ENCODE data around the gene ZBTB7C.

The ZBTB7C gene

GRCh38 chr18:48093104-48093503 is 316.1 kb downstream of the ZBTB7C start:
- CTCF ChIA-PET: no interaction called here
- no peak for DNase-seq (ENCODE audit: extremely low spot score)
- TF ChIP-seq PKNOX1 (IDR thresholded peaks at IDR 0.05) (no peak), SP1 (IDR thresholded peaks at IDR 0.05) (no peak), FOXM1 (IDR thresholded peaks at IDR 0.05; ENCODE audit: borderline replicate concordance) (no peak), SUZ12 (IDR thresholded peaks at IDR 0.05) (no peak), BHLHE40 (IDR thresholded peaks at IDR 0.05; ENCODE audit: borderline replicate concordance) (no peak), HDGF (IDR thresholded peaks at IDR 0.05; ENCODE audit: borderline replicate concordance) (no peak), L3MBTL2 (conservative IDR thresholded peaks at IDR 0.05) (no peak), FOXK2 (IDR thresholded peaks at IDR 0.05) (no peak), FOXA1 (IDR thresholded peaks at IDR 0.05) (no peak), NFRKB (IDR thresholded peaks at IDR 0.05) (no peak), ELF4 (IDR thresholded peaks at IDR 0.05) (no peak), ZNF384 (IDR thresholded peaks at IDR 0.05) (no peak), TARDBP (IDR thresholded peaks at IDR 0.05) (no peak), LEF1 (IDR thresholded peaks at IDR 0.05; ENCODE audit: borderline replicate concordance) (no peak), CTBP1 (IDR thresholded peaks at IDR 0.05; ENCODE audit: borderline replicate concordance) (no peak), ARNT (IDR thresholded peaks at IDR 0.05) (no peak)
- POLR2A ChIA-PET: no interaction called here

GRCh38 chr18:48091869-48092497 is 317.2 kb downstream of the ZBTB7C start:
- no peak for DNase-seq (ENCODE audit: extremely low spot score)
- POLR2A ChIA-PET: no interaction called here
- CTCF ChIA-PET: no interaction called here
- no peak for TF ChIP-seq ELF4 (IDR thresholded peaks at IDR 0.05)
- no peak for TF ChIP-seq PKNOX1 (IDR thresholded peaks at IDR 0.05)
- TF ChIP-seq ARNT (IDR thresholded peaks at IDR 0.05): no peak
- no peak for TF ChIP-seq TARDBP (IDR thresholded peaks at IDR 0.05)
- TF ChIP-seq HDGF (IDR thresholded peaks at IDR 0.05; ENCODE audit: borderline replicate concordance): no peak
- no peak for TF ChIP-seq NFRKB (IDR thresholded peaks at IDR 0.05)
- no peak for TF ChIP-seq FOXM1 (IDR thresholded peaks at IDR 0.05; ENCODE audit: borderline replicate concordance)
- no peak for TF ChIP-seq SUZ12 (IDR thresholded peaks at IDR 0.05)
- TF ChIP-seq SP1 (IDR thresholded peaks at IDR 0.05): no peak
- no peak for TF ChIP-seq ZNF384 (IDR thresholded peaks at IDR 0.05)
- no peak for TF ChIP-seq FOXA1 (IDR thresholded peaks at IDR 0.05)
- TF ChIP-seq FOXK2 (IDR thresholded peaks at IDR 0.05): no peak
- TF ChIP-seq CTBP1 (IDR thresholded peaks at IDR 0.05; ENCODE audit: borderline replicate concordance): no peak

- no peak for DNase-seq (ENCODE audit: extremely low spot score)
- ChIA-PET POLR2A (no interaction called here), CTCF (no interaction called here)
- TF ChIP-seq CTBP1 (IDR thresholded peaks at IDR 0.05; ENCODE audit: borderline replicate concordance): no peak
- TF ChIP-seq SP1 (IDR thresholded peaks at IDR 0.05): no peak
Observed at GRCh38 chr18:48090702-48091101, 318.5 kb downstream of the ZBTB7C start.

GRCh38 chr18:48090021-48090420 is 319.2 kb downstream of the ZBTB7C start:
- TF ChIP-seq ZNF384 (IDR thresholded peaks at IDR 0.05): no peak
- TF ChIP-seq CTBP1 (IDR thresholded peaks at IDR 0.05; ENCODE audit: borderline replicate concordance): no peak
- no peak for TF ChIP-seq FOXA1 (IDR thresholded peaks at IDR 0.05)
- no peak for TF ChIP-seq BHLHE40 (IDR thresholded peaks at IDR 0.05; ENCODE audit: borderline replicate concordance)
- TF ChIP-seq FOXM1 (IDR thresholded peaks at IDR 0.05; ENCODE audit: borderline replicate concordance): no peak
- no peak for TF ChIP-seq NFRKB (IDR thresholded peaks at IDR 0.05)
- no peak for TF ChIP-seq TARDBP (IDR thresholded peaks at IDR 0.05)
- no peak for TF ChIP-seq SP1 (IDR thresholded peaks at IDR 0.05)
- TF ChIP-seq LEF1 (IDR thresholded peaks at IDR 0.05; ENCODE audit: borderline replicate concordance): no peak
- no peak for TF ChIP-seq ELF4 (IDR thresholded peaks at IDR 0.05)
- no peak for TF ChIP-seq PKNOX1 (IDR thresholded peaks at IDR 0.05)
- TF ChIP-seq L3MBTL2 (conservative IDR thresholded peaks at IDR 0.05): no peak
- TF ChIP-seq HDGF (IDR thresholded peaks at IDR 0.05; ENCODE audit: borderline replicate concordance): no peak
- no peak for TF ChIP-seq FOXK2 (IDR thresholded peaks at IDR 0.05)
- no peak for TF ChIP-seq SUZ12 (IDR thresholded peaks at IDR 0.05)
- no peak for TF ChIP-seq ARNT (IDR thresholded peaks at IDR 0.05)
- POLR2A ChIA-PET: no interaction called here
- CTCF ChIA-PET: interaction anchor here (0.6 kb wide), 1 partner anchor 357 kb away, joined by 3 read pairs; no protein-coding TSS in a partner anchor
- DNase-seq (ENCODE audit: extremely low spot score): no peak

- TF ChIP-seq FOXA1 (IDR thresholded peaks at IDR 0.05) (no peak), SUZ12 (IDR thresholded peaks at IDR 0.05) (no peak), LEF1 (IDR thresholded peaks at IDR 0.05; ENCODE audit: borderline replicate concordance) (no peak), ELF4 (IDR thresholded peaks at IDR 0.05) (no peak), FOXM1 (IDR thresholded peaks at IDR 0.05; ENCODE audit: borderline replicate concordance) (no peak), L3MBTL2 (conservative IDR thresholded peaks at IDR 0.05) (no peak), CTBP1 (IDR thresholded peaks at IDR 0.05; ENCODE audit: borderline replicate concordance) (no peak), NFRKB (IDR thresholded peaks at IDR 0.05) (no peak), TARDBP (IDR thresholded peaks at IDR 0.05) (no peak)
- CTCF ChIA-PET: no interaction called here
- DNase-seq (ENCODE audit: extremely low spot score): no peak
- POLR2A ChIA-PET: no interaction called here
Observed at GRCh38 chr18:48085781-48086487, 323.2 kb downstream of the ZBTB7C start.

- no peak for TF ChIP-seq SP1 (IDR thresholded peaks at IDR 0.05)
- no peak for TF ChIP-seq FOXK2 (IDR thresholded peaks at IDR 0.05)
- no peak for TF ChIP-seq TARDBP (IDR thresholded peaks at IDR 0.05)
- TF ChIP-seq L3MBTL2 (conservative IDR thresholded peaks at IDR 0.05): no peak
- TF ChIP-seq BHLHE40 (IDR thresholded peaks at IDR 0.05; ENCODE audit: borderline replicate concordance): no peak
- no peak for TF ChIP-seq FOXA1 (IDR thresholded peaks at IDR 0.05)
- no peak for TF ChIP-seq PKNOX1 (IDR thresholded peaks at IDR 0.05)
- no peak for TF ChIP-seq CTBP1 (IDR thresholded peaks at IDR 0.05; ENCODE audit: borderline replicate concordance)
- TF ChIP-seq LEF1 (IDR thresholded peaks at IDR 0.05; ENCODE audit: borderline replicate concordance): no peak
- no peak for TF ChIP-seq NFRKB (IDR thresholded peaks at IDR 0.05)
- TF ChIP-seq HDGF (IDR thresholded peaks at IDR 0.05; ENCODE audit: borderline replicate concordance): no peak
- CTCF ChIA-PET: no interaction called here
- DNase-seq (ENCODE audit: extremely low spot score): no peak
- POLR2A ChIA-PET: no interaction called here
Observed at GRCh38 chr18:48084858-48085257, 324.3 kb downstream of the ZBTB7C start.
